Aorta (tissue), 5 donors: ENCODE results near the gene TOMM40L. TPM values are rescaled to one million over a fixed set of nuclear protein-coding genes. Genes with fewer than 3 reads are reported as not detected.
"Not testable (repeated sequence)": the region's sequence is repeated elsewhere in the genome, so short reads cannot be mapped to it uniquely, and the experiment has no call there.

Experiments used
- ATAC-seq: fragments of 200-7000 bp; cut with Tn5 transposase; one replicate; pipeline ENCODE4 v1.9.1; 2022; ENCODE audit warnings: moderate library complexity; ENCODE audit not compliant: low FRiP score
- DNase-seq, 2 donors: peaks; one replicate each; pipeline ENCODE4 v3.0.0-alpha.2; 2020
- H3K27ac ChIP-seq, 2 donors: one replicate each; pipeline ENCODE4 v1.5.1; 2013; ENCODE audit warnings: low read length in 2 of 2, mild to moderate bottlenecking in 2 of 2, moderate library complexity in 2 of 2, control low read depth in 1 of 2, inconsistent platforms in 1 of 2, low read depth in 1 of 2
- H3K27me3 ChIP-seq, 2 donors: one replicate each; pipeline ENCODE4 v1.6.1; 2013; ENCODE audit warnings: control low read depth in 1 of 2, low read length in 1 of 2, mild to moderate bottlenecking in 1 of 2, moderate library complexity in 1 of 2; ENCODE audit not compliant: insufficient read depth in 2 of 2, control insufficient read depth in 1 of 2
- H3K36me3 ChIP-seq, 2 donors: one replicate each; pipeline ENCODE4 v1.6.1; 2013; ENCODE audit warnings: control low read depth in 1 of 2, low read length in 1 of 2, mild to moderate bottlenecking in 1 of 2; ENCODE audit not compliant: insufficient read depth in 2 of 2, control insufficient read depth in 1 of 2
- H3K4me1 ChIP-seq, 2 donors: one replicate each; pipeline ENCODE4 v1.6.1; 2013; ENCODE audit warnings: low read length in 2 of 2, control low read depth in 1 of 2, mild to moderate bottlenecking in 1 of 2, moderate library complexity in 1 of 2; ENCODE audit not compliant: insufficient read depth in 2 of 2, control insufficient read depth in 1 of 2
- H3K4me3 ChIP-seq, 2 donors: one replicate each; pipeline ENCODE4 v1.5.1; 2013; ENCODE audit warnings: low read length in 2 of 2, control low read depth in 1 of 2, mild to moderate bottlenecking in 1 of 2
- H3K9me3 ChIP-seq: one replicate; pipeline ENCODE4 v1.6.1; 2013; ENCODE audit warnings: mild to moderate bottlenecking, low read length; ENCODE audit not compliant: control insufficient read depth
- WGBS, 2 donors: extraction: QIAGEN DNeasy Blood & Tissue Kit; methylation state at CpG; one replicate each; pipeline ENCODE4 v1.1.7; 2013; 5-methylcytosine and 5-hydroxymethylcytosine counted together
- intact Hi-C, 2 donors: fragments of 100-400 bp; cut with DNase I; formaldehyde crosslinking; loops; one replicate each; pipeline versions ENCODE4 v1.14.2 to v1.15.0; 2022
- polyA plus RNA-seq, 2 donors: library from polyadenylated mRNA; stranded (reverse); fragments of 200-250 nt; gene quantifications; one replicate each; pipeline ENCODE4 v1.2.3, GENCODE V29; 2013
- total RNA-seq, 2 donors: library from RNA; stranded (reverse); fragmentation: NEBNext Ultra II Directional; extraction: Animal tissue kit (Norgen Biotek cat#: 25700); gene quantifications; one replicate each; pipeline ENCODE4 v1.2.1, GENCODE V29; 2021
- donor health status: healthy with polysubstance abuse.
- donor health status: Bipolar disorder and iron deficiency.
- donor health status: DM: no; HTN: no; CAD: no.
- donor health status: DM: no; HTN: no; CAD: no.
- donor health status: DM: yes; HTN: yes; CAD: no.

Gene TOMM40L
- total and polyA plus RNA-seq, 4 donors = 10.0 to 12.9 (median 10.9) TPM

GRCh38 chr1:161251579-161251978, 25.7 kb downstream of the TOMM40L start:
- Histone ChIP-seq H3K36me3 (no peaks in the 10 kb centered on the region), H3K27ac (no peak overlapping the region), H3K4me3 (no peak overlapping the region), H3K4me1 (no peaks in the 10 kb centered on the region), H3K9me3 (peaks cover 4% of the 10 kb centered on the region), H3K27me3 (no peaks in the 10 kb centered on the region)
- WGBS, 2 donors = 93 to 94% methylated on average over 8 of the region's 8 CpGs
- intact Hi-C loops = no loop called here
- DNase-seq (no peak), ATAC-seq (no peak)

DNA sequence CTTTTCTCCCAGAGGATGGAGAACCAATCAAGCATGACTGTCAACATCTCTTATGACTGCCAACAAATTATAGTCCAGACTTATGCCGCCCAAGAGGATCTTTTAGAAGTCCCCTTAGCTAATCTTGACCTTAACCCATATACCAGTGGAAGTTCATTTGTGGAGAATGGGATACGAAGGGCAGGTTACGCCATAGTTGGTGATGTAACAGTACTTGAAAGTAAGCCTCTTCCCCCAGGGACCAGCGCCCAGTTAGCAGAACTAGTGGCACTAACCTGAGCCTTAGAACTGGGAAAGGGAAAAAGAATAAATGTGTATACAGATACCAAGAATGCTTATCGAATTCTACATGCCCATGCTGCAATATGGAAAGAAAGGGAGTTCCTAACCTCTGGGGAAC, 29.4 kb downstream of the TOMM40L start:
- H3K27me3 ChIP-seq, H3K4me3 ChIP-seq, H3K27ac ChIP-seq, H3K4me1 ChIP-seq, DNase-seq, H3K36me3 ChIP-seq, ATAC-seq, intact Hi-C loops: not testable (repeated sequence)
- WGBS, 2 donors = 69 to 77% methylated on average over 5 of the region's 5 CpGs
- H3K9me3 ChIP-seq = peaks cover 12% of the 10 kb centered on the region

DNA sequence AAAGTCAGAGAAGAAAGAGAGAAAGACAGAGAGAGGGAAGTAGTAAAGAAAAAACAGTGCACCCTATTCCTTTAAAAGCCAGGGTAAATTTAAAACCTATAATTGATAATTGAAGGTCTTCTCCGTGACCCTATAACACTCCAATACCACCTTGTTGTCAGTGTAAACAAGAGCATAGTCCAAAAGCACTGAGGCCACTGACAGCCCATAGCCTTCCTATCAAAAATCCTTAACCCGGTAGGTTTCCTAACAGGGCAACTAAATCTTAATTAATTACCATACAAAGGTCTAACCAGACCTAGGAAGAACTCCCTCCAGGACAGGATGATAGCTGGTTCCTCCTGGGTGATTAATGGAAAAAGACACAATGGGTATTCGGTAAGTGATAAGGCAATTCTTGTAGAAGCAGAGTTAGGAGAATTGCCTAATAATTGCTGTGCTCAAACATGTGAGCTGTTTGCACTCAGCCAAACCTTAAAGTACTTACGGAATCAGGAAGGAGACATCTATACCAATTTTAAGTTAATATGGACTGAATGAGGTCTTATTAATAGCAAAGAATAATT, 30.2 kb downstream of the TOMM40L start:
- H3K27ac ChIP-seq, ATAC-seq, H3K36me3 ChIP-seq, intact Hi-C loops, H3K4me1 ChIP-seq, H3K4me3 ChIP-seq, H3K27me3 ChIP-seq, H3K9me3 ChIP-seq, DNase-seq: not testable (repeated sequence)
- 84 to 87% methylated on average over 4 of the region's 4 CpGs for WGBS, 2 donors

- H3K4me3 ChIP-seq, ATAC-seq, H3K27ac ChIP-seq, H3K4me1 ChIP-seq, H3K36me3 ChIP-seq, DNase-seq, intact Hi-C loops, H3K9me3 ChIP-seq, H3K27me3 ChIP-seq: not testable (repeated sequence)
- 94 to 95% methylated on average over 5 of the region's 5 CpGs for WGBS, 2 donors
These were observed 31.2 kb downstream of the TOMM40L start for GRCh38 chr1:161257109-161257508.

DNA sequence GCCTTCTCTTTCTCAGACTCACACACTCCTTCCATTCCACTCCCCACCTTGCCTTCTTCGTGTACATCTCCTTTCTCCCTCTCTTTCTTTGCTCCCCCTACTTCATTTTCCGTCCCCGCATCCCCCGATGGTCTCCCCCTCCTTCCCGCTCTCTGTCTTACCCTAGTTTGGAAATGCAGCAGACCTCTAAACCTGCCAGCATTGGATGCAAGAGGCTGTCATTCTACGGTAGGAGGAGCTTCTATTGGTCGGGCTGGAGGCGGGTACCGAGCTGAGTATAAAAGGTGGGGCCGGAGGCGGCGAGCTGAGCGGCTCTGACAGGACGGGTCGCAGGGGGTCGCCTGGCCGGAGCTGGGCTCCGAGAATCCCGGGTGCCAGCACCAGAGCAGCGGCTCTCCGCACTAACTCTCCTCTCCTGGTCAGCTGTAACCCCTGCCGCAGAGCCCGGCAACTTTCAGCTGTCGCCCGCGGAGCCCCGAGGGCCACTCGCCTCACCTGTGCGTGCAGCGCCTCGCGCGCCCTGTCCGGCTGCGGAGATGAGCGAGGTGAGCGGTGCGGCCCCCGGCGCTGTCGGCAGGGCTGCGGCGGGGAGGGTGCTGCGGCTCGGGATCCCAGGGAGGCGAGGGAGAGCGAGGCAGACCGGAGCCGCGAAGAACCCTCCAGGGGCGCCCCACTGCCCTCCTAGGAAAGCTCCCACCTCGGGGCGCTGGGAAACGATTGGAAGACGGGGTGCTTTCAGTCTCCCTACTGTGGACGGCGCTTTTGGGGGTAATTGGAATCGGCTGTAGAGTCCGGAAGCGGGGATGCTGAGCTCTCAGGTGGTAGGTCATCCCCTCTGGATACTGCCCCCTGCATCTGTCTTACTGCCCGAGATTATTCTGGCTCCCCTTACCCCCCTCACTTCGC, 32.8 kb downstream of the TOMM40L start, which contains the start of gene PCP4L1:
PCP4L1 (plus strand) TSS at position 307 of the 906 bp plus-strand sequence; CDS start at position 537, 230 bp downstream.
- Histone ChIP-seq H3K4me1 (no peaks in the 10 kb centered on the region), H3K27ac (no peak within 1 kb of the TSS), H3K27me3 (peaks cover 0 to 5% of the 10 kb centered on the region in 2 donors), H3K9me3 (peaks cover 7% of the 10 kb centered on the region), H3K36me3 (no peaks in the 10 kb centered on the region), H3K4me3 (peak within 1 kb of the TSS; percentile 28 to 36)
- intact Hi-C loops = no loop called here
- 2% methylated on average over 48 to 62 of the region's 62 CpGs for WGBS, 2 donors
- peak in 1 of 2 donors; percentile 55 for DNase-seq
- ATAC-seq = peak; percentile 60

DNA sequence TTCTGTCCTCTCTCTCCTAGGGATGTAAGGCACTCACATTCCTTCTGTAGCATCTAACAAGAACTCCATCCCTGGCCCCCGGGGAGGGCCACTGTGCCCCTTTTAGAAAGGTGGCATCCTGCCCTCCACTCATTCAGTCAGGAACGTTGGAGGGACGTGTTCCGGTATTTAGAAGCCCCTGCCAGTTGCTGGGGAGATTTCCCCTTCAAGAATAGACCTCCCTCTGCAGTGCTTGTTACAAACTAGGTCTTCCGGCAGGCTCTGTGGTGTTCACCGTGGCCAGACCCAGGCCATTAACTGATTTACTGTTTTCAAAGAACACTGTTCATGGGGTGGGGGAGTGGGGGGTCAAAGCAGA, 33.5 kb downstream of the TOMM40L start:
- H3K27ac ChIP-seq = no peak overlapping the region
- 34 to 38% methylated on average over 6 of the region's 6 CpGs for WGBS, 2 donors

DNA sequence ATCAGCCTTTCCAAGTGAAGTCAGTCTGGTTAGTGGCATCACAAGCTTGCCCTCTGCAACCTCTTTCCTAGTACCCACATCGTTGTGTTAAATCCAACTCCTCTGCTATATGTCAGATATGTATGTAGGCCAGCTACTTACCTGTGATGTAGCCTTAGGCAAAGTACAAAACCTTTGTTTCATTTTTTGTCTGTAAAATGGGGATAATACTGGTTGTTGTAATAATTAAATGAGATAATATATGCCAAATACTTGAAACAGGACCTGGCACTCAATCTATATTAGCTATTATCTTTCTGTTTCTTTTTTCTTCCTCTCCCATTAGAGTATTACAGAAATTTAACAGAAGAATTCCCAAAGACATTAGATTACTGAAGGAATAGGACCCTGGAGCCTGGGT, 33.9 kb downstream of the TOMM40L start:
- no peak for ATAC-seq
- H3K36me3 ChIP-seq = no peaks in the 10 kb centered on the region
- H3K4me1 ChIP-seq = no peaks in the 10 kb centered on the region
- peaks cover 7% of the 10 kb centered on the region for H3K9me3 ChIP-seq
- DNase-seq = no peak
- intact Hi-C loops = no loop called here
- 68 to 71% methylated on average over 1 of the region's 1 CpG for WGBS, 2 donors
- peaks cover 0 to 5% of the 10 kb centered on the region in 2 donors for H3K27me3 ChIP-seq
- no peak overlapping the region for H3K27ac ChIP-seq
- H3K4me3 ChIP-seq = no peak overlapping the region

More for the DNA sequence above, 33.5 kb downstream of the TOMM40L start:
- DNase-seq (no peak), ATAC-seq (no peak)
- H3K9me3 ChIP-seq = peaks cover 7% of the 10 kb centered on the region
- H3K4me1 ChIP-seq = no peaks in the 10 kb centered on the region
- H3K27me3 ChIP-seq = peaks cover 0 to 5% of the 10 kb centered on the region in 2 donors
- intact Hi-C loops = no loop called here
- no peak overlapping the region for H3K4me3 ChIP-seq
- no peaks in the 10 kb centered on the region for H3K36me3 ChIP-seq

DNA sequence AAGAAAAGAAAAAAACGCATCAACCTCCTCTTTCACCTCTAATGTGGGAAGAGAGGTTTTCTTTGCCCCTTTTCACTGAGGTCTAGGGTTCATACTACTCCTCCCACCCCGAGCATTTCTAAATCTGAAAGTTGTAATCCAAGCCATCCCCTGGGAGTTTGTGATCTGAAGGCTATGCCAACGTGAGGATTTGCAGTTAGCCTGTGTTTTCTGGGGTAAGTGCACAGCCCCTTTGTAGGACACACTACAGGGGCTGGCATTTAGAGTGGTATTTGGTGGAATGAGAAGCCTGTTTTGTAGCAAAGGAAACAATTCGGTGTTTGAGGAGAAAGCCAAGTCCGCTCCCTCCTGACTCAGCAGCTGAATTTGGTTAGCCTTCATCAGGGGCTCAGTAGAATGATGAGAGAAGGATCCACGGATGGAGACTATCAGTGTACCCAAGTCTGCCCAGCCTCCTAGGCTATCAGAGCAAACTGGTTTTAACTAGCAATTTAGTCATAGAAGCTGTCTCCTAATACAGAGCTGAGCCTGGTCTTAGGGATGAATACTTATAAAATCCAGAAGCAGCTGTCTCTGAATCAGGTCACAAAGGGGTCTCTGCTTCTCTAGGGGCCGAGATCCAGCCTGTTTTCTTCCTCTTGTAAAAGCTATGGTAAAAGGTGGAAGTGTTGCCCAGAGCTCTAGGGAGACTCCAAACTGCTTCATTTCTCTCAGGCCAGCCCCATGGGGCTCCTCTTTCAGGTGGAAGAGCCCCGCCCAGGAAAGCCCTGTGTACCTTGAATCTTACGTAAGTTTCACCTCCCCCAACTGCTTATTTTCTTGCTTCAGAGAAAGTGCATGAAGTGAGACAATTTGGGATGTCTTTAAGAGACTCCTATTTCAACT, 34.8 kb downstream of the TOMM40L start:
- ATAC-seq (no peak), DNase-seq (no peak)
- Histone ChIP-seq H3K4me1 (no peaks in the 10 kb centered on the region), H3K9me3 (peaks cover 7% of the 10 kb centered on the region), H3K27ac (no peak overlapping the region), H3K36me3 (no peaks in the 10 kb centered on the region), H3K4me3 (no peak overlapping the region), H3K27me3 (peaks cover 0 to 5% of the 10 kb centered on the region in 2 donors)
- WGBS, 2 donors = 30% methylated on average over 9 of the region's 9 CpGs
- intact Hi-C loops = no loop called here
